ENCODE results near the gene TMED1. TPM values are rescaled to one million over a fixed set of nuclear protein-coding genes. Genes with fewer than 3 reads are reported as not detected.

TMED1 gene
- polyA plus RNA-seq, 1 donor from 2014 or later: 20.2 TPM

DNA sequence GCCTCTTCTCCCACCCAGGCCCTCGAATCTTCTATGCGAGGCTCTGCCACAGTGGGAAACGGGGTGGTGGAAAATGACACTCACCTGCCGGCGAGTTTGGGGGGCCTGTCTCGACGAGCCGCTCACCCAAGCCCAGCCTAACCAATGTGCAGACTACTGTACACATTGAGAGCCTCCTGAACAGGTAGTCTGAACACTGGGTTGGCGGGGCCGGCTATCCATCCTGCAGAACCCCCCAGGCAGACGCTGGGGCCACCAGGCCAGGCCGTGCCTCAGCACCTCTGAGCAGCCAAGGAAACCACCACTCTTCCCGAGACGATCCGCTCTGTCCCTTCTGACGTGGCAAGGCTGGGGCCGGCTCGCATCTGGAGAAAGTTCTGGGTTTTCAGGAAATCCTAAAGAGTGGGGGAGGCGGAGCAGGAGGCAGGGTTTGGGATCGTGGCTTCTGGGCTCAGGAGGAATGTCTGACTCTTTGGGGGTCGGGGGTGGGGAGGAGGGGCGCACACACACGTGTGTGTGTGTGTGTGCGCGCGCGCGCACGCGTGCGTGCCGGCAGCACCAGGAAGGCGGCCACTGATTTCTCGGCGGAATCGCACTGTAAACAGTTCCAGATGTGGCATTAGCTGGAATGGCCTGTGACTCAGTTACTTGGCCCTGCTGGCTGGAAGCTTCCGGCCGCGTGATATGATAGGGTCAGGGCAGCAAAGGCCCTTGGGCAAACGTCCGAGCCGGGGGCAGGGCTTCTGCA, 18.5 kb downstream of the TMED1 start:
- no peaks in the 10 kb centered on the region for H4K20me1 ChIP-seq (ENCODE audit: insufficient read depth)
- H3K36me3 ChIP-seq (ENCODE audit: insufficient read depth, low read length): peaks cover 8% of the 10 kb centered on the region
- no peak overlapping the region for H3K9ac ChIP-seq (ENCODE audit: low read length)

DNA sequence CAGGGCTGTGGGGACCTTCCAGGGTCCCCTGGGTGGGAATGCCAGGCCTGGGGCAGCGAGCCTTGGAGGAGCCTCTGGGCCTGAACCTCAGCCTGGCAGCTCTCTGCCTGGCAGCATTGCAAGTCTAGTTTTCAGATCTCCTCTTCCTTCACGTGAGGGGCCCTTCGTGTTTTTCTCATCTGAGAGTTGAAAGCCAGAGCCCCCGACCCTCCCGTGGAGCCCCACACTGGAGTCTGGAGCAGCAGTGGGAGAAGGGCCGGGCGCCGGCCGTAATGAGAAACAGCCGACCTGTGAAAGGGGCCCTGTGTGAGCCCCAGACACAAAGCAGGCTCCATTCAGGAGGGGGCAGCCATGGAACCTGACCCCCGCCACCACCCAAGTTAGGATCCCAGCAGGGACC, 19.3 kb downstream of the TMED1 start:
- Histone ChIP-seq H3K27ac (ENCODE audit: low read length) (no peak overlapping the region), H3K9ac (ENCODE audit: low read length) (no peak overlapping the region), H3K4me2 (ENCODE audit: low read length) (no peak overlapping the region), H3K36me3 (ENCODE audit: insufficient read depth, low read length) (peaks cover 8% of the 10 kb centered on the region), H4K20me1 (ENCODE audit: insufficient read depth) (no peaks in the 10 kb centered on the region), H3K79me2 (replicated peaks; ENCODE audit: insufficient read depth, low read length) (no peaks in the 10 kb centered on the region), H3K9me2 (ENCODE audit: insufficient read depth, low read length) (no peaks in the 10 kb centered on the region), H3K27me3 (ENCODE audit: insufficient read depth, low read depth, low read length) (no peaks in the 10 kb centered on the region), H3K4me3 (ENCODE audit: low read length) (no peak overlapping the region), H3K9me3 (ENCODE audit: low read length) (no peaks in the 10 kb centered on the region), H3F3A (ENCODE audit: insufficient read depth, low read length, poor library complexity, severe bottlenecking) (no peaks in the 10 kb centered on the region), H2AFZ (ENCODE audit: low read depth, low read length) (no peak overlapping the region)
- TF ChIP-seq MXI1 (conservative IDR thresholded peaks at IDR 0.05; ENCODE audit: poor library complexity, severe bottlenecking) (no peak), CTCF (IDR thresholded peaks at IDR 0.05; ENCODE audit: poor library complexity, severe bottlenecking) (no peak)

More for the DNA sequence above, 18.5 kb downstream of the TMED1 start:
- no peak overlapping the region for H2AFZ ChIP-seq (ENCODE audit: low read depth, low read length)
- H3F3A ChIP-seq (ENCODE audit: insufficient read depth, low read length, poor library complexity, severe bottlenecking): no peaks in the 10 kb centered on the region
- H3K9me3 ChIP-seq (ENCODE audit: low read length): no peaks in the 10 kb centered on the region
- H3K4me3 ChIP-seq (ENCODE audit: low read length): no peak overlapping the region
- no peak overlapping the region for H3K27ac ChIP-seq (ENCODE audit: low read length)
- TF ChIP-seq TAF1 (IDR thresholded peaks at IDR 0.05; ENCODE audit: low read depth): no peak
- TF ChIP-seq EZH2 (IDR thresholded peaks at IDR 0.05; ENCODE audit: borderline replicate concordance, insufficient read depth, low read length, poor library complexity, severe bottlenecking): no peak
- no peak for TF ChIP-seq SMC3 (conservative IDR thresholded peaks at IDR 0.05; ENCODE audit: poor library complexity)
- no peaks in the 10 kb centered on the region for H3K27me3 ChIP-seq (ENCODE audit: insufficient read depth, low read depth, low read length)
- H3K4me2 ChIP-seq (ENCODE audit: low read length): no peak overlapping the region
- H3K9me2 ChIP-seq (ENCODE audit: insufficient read depth, low read length): no peaks in the 10 kb centered on the region
- H3K79me2 ChIP-seq (replicated peaks; ENCODE audit: insufficient read depth, low read length): no peaks in the 10 kb centered on the region

GRCh38 chr19:10815969-10816644, 19.9 kb downstream of the TMED1 start:
- Histone ChIP-seq H3K79me2 (replicated peaks; ENCODE audit: insufficient read depth, low read length) (no peaks in the 10 kb centered on the region), H3K9ac (ENCODE audit: low read length) (no peak overlapping the region), H4K20me1 (ENCODE audit: insufficient read depth) (no peaks in the 10 kb centered on the region), H2AFZ (ENCODE audit: low read depth, low read length) (no peak overlapping the region), H3K27ac (ENCODE audit: low read length) (no peak overlapping the region), H3K4me2 (ENCODE audit: low read length) (no peak overlapping the region), H3K9me2 (ENCODE audit: insufficient read depth, low read length) (no peaks in the 10 kb centered on the region), H3K9me3 (ENCODE audit: low read length) (no peaks in the 10 kb centered on the region), H3K4me3 (ENCODE audit: low read length) (no peak overlapping the region), H3F3A (ENCODE audit: insufficient read depth, low read length, poor library complexity, severe bottlenecking) (no peaks in the 10 kb centered on the region), H3K36me3 (ENCODE audit: insufficient read depth, low read length) (peaks cover 7% of the 10 kb centered on the region), H3K27me3 (ENCODE audit: insufficient read depth, low read depth, low read length) (no peaks in the 10 kb centered on the region)
- TF ChIP-seq MXI1 (conservative IDR thresholded peaks at IDR 0.05; ENCODE audit: poor library complexity, severe bottlenecking) (no peak), REST (IDR thresholded peaks at IDR 0.05; ENCODE audit: borderline replicate concordance) (no peak), EZH2 (IDR thresholded peaks at IDR 0.05; ENCODE audit: borderline replicate concordance, insufficient read depth, low read length, poor library complexity, severe bottlenecking) (no peak), RAD21 (conservative IDR thresholded peaks at IDR 0.05) (no peak), POLR2AphosphoS5 (IDR thresholded peaks at IDR 0.05) (no peak), TAF1 (IDR thresholded peaks at IDR 0.05; ENCODE audit: low read depth) (no peak), CTCF (IDR thresholded peaks at IDR 0.05; ENCODE audit: poor library complexity, severe bottlenecking) (no peak), EP300 (conservative IDR thresholded peaks at IDR 0.05; ENCODE audit: poor library complexity, severe bottlenecking) (no peak), SMC3 (conservative IDR thresholded peaks at IDR 0.05; ENCODE audit: poor library complexity) (no peak)
